22Rv1 (cell line): ENCODE measurements around the gene CDY2B.
"Not testable (repeated sequence)": the region's sequence is repeated elsewhere in the genome, so short reads cannot be mapped to it uniquely, and the experiment has no call there.

Experiments used
- H3K27ac ChIP-seq: fragments of 450-650 bp; 2 replicates; pipeline ENCODE4 v1.5.1; 2017

Gene CDY2B, protein sequence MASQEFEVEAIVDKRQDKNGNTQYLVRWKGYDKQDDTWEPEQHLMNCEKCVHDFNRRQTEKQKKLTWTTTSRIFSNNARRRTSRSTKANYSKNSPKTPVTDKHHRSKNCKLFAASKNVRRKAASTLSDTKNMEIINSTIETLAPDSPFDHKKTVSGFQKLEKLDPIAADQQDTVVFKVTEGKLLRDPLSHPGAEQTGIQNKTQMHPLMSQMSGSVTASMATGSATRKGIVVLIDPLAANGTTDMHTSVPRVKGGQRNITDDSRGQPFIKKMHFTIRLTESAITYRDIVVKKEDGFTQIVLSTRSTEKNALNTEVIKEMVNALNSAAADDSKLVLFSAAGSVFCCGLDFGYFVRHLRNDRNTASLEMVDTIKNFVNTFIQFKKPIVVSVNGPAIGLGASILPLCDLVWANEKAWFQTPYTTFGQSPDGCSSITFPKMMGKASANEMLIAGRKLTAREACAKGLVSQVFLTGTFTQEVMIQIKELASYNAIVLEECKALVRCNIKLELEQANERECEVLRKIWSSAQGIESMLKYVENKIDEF

DNA sequence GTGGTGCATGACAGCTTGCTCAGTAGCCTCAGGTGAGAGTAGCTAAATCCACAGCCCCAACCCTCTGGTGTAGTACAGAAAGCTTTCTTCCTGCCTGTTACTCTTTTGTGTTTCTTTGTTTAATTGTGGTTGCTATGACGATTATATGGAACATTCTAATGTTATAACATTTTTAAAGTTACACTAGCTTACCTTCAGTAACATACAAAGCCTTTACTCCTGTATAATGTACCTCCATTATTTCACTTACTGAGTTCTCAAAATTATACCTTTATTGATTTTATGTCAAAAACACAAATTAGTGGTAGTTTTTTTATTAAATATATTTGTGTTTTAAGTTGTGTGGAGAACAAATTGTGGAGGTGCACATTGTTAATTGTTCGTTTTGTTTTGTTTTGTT, at the start of gene CDY2B:
Gene CDY2B (minus strand): TSS at position 101 of the 400 bp plus-strand sequence. CDS start 328 bp downstream, outside the sequence.
- H3K27ac ChIP-seq: not testable (repeated sequence)

DNA sequence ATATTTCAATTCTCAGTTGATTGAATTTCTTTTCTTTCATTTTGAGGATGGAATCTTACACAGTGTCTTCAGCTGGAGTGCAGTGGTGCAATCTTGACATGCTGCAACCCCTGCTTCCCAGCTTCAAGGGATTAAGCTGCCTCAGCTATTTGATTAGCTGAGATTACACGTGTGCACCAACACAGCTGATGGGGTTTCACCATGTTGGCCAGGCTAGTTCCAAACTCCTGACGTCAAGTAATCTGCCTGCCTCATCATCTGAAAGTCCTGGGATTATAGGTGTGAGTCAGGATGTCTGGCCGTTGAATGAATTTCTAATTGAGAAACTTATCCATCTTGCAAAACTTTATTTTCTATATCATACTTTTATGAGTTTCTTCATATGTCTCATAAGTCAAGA, 28.0 kb upstream of the CDY2B start:
- H3K27ac ChIP-seq: not testable (repeated sequence)

DNA sequence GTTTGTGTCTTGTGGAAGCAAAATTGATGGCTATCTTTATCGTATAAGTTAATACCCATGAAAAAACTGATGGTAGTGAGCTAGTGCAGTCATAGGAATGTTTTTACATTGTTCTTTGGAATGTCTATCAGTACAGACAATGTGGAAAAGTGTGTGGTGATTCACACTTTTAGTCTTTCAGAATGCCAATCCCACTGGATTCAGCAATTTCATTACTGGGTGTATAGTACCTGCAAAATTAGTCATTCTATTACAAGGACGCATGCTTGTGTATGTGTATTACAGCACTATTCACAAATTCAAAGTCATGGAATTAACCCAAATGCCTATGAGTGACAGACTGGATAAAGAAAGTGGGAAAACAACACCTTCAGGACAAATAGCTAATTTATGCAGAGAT, 27.3 kb upstream of the CDY2B start:
- H3K27ac ChIP-seq: not testable (repeated sequence)

DNA sequence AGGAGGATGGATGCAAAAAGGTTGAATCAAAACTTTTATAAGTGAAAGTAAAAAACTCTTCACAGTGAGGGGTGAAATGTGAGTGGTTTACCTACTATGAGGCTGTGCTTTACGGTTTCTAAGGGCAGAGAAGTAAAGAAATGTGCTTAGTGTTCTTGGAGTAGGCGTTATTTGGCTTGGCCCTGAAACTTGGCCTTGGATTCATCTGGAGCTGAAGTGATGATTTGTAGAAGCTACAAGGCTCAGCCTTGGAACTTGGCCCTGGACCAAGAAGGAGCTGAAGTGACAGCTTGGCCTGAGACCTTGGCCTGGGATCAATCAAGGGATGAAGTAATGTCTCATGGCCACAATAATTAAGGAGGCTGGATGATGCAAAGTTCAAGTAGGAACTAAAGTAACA, 1.7 kb upstream of the CDY2B start:
- H3K27ac ChIP-seq: not testable (repeated sequence)

DNA sequence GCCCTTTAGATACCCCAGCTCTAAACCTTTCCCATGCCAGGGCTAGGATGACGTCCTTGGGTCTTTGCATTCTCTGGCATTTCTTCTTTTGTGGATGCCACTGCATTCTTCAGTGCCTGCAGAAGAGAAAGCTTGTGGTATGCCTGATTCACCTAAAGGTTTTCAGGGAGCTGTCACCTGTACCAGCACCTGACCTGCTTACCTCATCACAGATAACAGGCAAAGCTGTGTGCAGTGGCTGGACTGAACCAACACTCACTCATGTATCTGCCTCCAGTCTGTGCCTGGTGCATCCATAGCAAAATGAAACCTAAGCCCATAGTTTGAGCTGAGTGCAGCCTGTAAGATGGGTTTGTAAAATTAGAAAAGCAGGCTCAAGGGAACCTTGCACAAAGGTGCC, 3.3 kb downstream of the CDY2B start:
- not testable (repeated sequence) for H3K27ac ChIP-seq

DNA sequence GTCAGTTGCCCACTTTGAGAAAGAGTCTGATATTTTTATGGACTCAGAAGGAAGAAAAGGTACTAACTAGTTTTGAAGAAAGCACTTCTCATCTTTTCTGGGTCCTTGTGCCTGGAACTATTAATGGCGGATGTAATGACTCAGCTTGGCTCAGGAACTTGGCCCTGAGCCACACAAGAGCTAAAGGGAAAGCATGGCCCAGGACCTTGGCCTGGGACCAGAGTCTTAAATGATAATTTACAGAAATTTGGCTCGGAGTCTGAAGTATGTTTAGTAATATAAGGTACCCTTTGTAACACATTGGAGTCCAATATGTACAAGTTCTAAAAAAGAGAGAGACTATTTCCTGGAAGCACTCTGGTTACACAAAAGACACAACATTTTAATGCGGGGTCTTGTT, 4.6 kb downstream of the CDY2B start:
- H3K27ac ChIP-seq: not testable (repeated sequence)

DNA sequence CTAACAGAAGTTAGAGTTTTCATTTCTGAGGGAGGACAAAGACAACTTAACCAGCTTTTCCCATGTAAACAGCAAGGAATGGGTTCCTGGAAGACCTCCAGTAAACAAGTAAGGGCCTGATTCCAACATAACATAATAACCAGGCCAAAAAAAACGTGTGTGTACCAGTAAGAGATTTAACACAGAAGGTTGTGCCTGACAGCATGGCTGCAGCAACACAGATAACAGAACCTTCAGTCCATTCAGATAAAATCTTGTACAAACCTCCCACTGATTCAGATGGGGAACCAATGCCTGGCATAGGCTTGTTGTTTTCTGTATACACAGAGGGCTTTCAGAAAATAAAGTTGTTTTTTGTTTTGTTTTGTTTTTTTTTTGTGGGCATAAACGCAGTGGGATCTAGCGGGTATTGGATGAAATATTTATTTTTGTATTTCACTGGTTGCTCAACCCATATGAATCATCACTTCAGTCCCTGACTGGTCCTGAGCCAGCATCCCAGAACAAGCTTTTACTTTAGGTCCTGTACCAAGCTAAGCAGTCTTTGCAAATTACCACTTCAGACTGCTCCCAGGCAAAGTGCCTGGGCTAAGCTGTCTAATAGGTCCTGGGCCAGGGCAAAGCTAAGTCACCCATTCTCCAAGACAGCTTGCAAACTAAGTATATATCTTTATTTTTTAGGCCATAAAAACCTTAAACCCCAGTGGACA, 8.7 kb downstream of the CDY2B start:
- not testable (repeated sequence) for H3K27ac ChIP-seq

DNA sequence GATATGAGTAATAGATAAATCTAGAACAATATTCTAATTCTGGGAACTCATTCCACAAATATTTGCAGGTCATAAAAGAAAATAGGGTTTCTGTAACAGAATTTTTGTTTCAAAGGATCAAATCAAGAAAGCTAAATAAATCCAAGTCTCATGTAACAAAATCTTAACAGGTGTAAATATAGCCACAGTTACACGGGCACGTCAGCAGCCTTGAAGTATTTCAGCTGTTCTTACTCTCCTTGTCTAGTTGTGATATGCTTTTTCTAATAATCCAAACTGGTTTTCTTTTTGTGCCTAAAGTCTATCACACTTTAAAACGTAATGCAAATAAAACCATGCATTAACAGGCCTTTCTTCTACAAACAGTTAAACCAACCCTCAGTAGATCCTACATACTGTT, 9.3 kb downstream of the CDY2B start:
- not testable (repeated sequence) for H3K27ac ChIP-seq

DNA sequence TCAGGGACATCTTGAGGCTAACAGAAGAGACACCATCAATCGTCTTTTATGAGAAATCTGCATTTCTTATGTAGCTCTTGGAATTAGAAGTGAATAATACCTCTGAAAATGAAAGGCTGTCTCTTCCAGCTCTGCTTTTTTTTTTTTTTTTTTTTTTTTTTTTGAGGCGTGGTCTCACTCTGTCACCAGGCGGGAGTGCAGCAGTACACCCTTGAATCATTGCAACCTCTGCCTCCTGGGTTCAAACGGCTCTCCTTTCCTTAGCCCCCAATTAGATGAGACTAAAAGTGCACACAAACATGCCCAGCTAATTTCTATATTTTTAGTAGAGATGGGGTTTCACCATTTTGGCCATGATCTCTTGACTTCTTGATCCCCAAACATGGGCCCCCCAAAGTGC, 12.2 kb downstream of the CDY2B start:
- not testable (repeated sequence) for H3K27ac ChIP-seq

DNA sequence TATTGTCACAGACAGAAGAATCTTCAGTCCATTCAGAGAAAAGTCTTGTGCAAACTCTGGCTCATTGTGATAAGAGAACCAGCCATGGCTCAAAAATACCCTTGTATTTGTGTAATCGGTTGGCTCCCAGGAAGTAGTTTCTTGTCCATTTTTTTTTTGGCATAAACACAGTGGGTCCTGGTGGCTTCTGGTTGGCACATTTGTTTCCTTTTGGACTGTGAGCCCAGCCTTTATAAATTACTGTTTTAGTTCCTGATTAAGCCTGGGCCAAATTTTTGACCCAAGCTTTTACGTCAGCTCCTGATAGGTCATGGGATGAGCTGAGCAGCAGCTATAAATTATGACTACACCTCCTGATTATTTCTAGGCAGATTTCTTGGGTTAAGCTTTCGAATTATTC, 19.4 kb downstream of the CDY2B start:
- not testable (repeated sequence) for H3K27ac ChIP-seq

DNA sequence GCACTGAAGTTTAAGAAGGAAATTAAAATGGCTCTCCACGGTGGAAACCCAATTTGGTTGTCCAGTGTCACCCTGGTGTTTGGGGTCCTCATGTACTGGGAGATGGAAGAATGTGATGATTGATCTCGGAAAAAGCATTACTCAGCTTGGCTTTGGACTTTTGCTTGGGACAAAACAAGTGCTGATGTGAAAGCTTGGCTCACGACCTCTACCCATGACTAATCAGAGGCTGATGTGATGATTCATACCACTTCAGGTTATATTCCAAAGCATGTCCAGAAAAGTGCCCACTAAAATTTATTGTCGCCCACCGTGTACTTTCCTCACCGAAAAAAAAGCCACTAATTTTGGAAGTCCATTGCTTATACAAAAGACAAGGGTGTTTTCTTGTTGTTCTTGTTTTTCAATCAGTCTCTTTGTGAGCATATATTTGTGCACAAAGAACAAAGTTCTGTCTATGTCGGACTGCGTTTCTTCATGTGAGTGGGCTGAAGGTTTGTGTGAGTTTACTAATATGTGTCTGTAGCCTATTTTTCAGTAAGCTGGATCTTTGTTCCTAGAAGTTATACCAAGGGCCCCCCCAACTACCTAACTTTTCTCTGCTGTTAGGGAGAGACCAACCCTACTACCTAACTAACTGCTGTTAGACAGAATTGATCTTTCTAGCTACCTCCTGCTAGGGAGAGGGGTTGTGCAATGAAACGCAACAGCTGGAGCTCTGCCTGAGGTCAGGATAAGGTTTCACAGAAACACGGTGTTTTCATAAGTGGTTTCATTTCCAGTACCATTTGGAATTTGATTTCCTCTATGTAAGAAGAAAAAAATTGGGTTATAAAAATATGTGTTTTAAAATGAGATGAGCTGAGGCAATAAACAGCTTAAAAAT, 22.8 kb downstream of the CDY2B start:
- not testable (repeated sequence) for H3K27ac ChIP-seq

DNA sequence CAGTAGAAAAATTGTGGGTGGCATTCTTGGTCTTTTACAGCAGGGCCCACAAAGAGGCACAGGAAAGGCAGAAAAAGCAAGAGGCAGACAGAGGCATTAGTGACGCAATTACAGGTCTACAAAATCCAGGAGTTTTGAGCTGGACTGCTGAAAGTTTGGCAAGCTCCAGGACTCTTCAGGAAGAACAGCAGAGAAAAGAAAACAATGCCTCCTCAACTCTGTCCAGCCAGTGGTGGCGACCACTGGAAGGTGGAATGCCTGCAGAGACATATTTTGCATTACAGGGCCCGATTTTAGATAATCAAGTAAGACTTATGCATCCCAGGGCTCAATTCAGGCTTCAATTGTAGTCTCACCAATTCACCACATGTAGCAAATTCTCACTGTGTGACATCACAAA, 23.5 kb downstream of the CDY2B start:
- H3K27ac ChIP-seq: not testable (repeated sequence)

DNA sequence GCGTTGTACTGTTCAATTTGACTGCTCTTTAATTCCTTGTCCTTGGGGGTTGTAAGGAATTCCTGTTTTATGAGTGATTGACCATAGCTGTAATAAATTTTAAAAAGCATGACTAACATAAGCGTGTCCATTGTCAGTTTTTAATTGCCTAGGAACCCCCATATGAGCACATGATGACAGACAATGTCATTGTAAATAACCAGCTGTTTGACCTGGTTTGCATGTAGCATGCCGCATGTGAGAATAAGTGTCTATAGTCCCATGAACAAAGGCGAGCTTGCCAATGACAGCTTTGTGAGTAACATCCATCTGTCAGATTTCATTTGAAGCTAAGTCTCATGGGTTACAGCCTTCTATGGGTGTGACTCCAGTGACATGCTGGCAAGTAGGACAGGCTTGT, 30.9 kb downstream of the CDY2B start:
- not testable (repeated sequence) for H3K27ac ChIP-seq

DNA sequence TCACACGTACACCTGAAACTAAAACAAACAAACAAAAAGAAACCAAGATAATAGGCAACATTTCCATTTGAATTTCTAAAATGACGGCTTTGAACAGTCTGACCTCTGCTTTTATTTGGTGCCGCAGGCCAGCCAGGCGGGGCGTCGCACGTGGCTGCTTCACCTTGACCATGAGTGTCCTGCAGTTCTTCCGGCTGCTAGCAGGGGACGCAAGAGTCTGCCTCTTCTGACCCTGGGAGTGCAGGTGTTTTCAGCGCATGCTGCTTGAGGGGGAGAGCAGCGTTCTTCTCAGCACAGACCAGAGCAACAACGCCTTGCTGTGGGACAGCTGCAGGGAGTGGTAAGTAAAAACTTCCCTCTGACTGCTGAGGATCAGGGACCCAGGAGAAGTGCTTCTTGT, 47.9 kb downstream of the CDY2B start:
- not testable (repeated sequence) for H3K27ac ChIP-seq
